Gastrocnemius medialis (tissue), 4 donors: Measurements from ENCODE around the gene DPCD. TPM values are rescaled to one million over a fixed set of nuclear protein-coding genes. Genes with fewer than 3 reads are reported as not detected.
A peak's percentile ranks its signal among the peaks of the same experiment; 100 is the strongest.
"Not testable (repeated sequence)": the region's sequence is repeated elsewhere in the genome, so short reads cannot be mapped to it uniquely, and the experiment has no call there.

Source experiments
- ATAC-seq, 2 donors: fragments of 150-250 bp; one replicate each; pipeline ENCODE4 v1.9.1; 2016
- DNase-seq, 2 donors: peaks; one replicate each; pipeline ENCODE4 v3.0.0-alpha.2; 2019
- H3K27ac ChIP-seq, 4 donors: fragments of 200-600 bp; sonication (generic); 1 replicate in 1 of 4; 2 replicates in 3 of 4; pipeline ENCODE4 v1.5.1; 2016 to 2018; ENCODE audit warnings: mild to moderate bottlenecking in 2 of 4, moderate library complexity in 1 of 4
- H3K27me3 ChIP-seq, 3 donors: fragments of 200-600 bp; sonication (generic) in 2 of 3; 1 replicate in 1 of 3; 2 replicates in 2 of 3; pipeline versions ENCODE4 v1.5.1 to v1.6.0; 2016 to 2019; ENCODE audit warnings: mild to moderate bottlenecking in 1 of 3, moderate library complexity in 1 of 3
- H3K36me3 ChIP-seq, 2 donors: fragments of 200-600 bp; sonication (generic) in 1 of 2; one replicate each; pipeline ENCODE4 v1.5.1; 2017 to 2018
- H3K4me1 ChIP-seq, 2 donors: fragments of 200-600 bp; sonication (generic) in 1 of 2; one replicate each; pipeline ENCODE4 v1.5.1; 2016 to 2017; ENCODE audit warnings: mild to moderate bottlenecking in 2 of 2
- H3K4me3 ChIP-seq, 4 donors: fragments of 200-600 bp; sonication (generic) in 3 of 4; 1 replicate in 1 of 4; 2 replicates in 3 of 4; pipeline ENCODE4 v1.5.1; 2016 to 2019; ENCODE audit warnings: mild to moderate bottlenecking in 2 of 4
- H3K9me3 ChIP-seq, 3 donors: fragments of 200-600 bp; sonication (generic) in 2 of 3; 1 replicate in 1 of 3; 2 replicates in 2 of 3; pipeline ENCODE4 v1.5.1; 2016 to 2019
- CTCF ChIP-seq, 5 experiments: fragments of 450-650 bp in 3 of 5; fragments of 200-600 bp in 2 of 5; sonication (generic) in 2 of 5; IDR thresholded peaks in 4 of 5; conservative IDR thresholded peaks in 1 of 5; 1 replicate in 4 of 5; 2 replicates in 1 of 5; pipeline ENCODE4 v1.5.1; 2016 to 2019; ENCODE audit warnings: antibody characterized with exemption in 5 of 5, mild to moderate bottlenecking in 3 of 5, moderate library complexity in 3 of 5
- POLR2A ChIP-seq, 2 donors: fragments of 450-650 bp; IDR thresholded peaks; one replicate each; pipeline ENCODE4 v1.6.1; 2017; ENCODE audit warnings: antibody characterized with exemption in 2 of 2, mild to moderate bottlenecking in 2 of 2, moderate library complexity in 2 of 2
- in situ Hi-C, 4 donors: fragments of 200-750 bp; cut with MboI; loops; one replicate each; pipeline versions ENCODE4 v1.15.0 to v1.8.0; 2017; ENCODE audit warnings: low sequenced_read_pairs in 4 of 4
- intact Hi-C: fragments of 100-400 bp; cut with DNase I; formaldehyde crosslinking; loops from one replicate; pipeline ENCODE4 v1.15.1; 2023; ENCODE audit warnings: low total_unique reads
- total RNA-seq, 4 donors: library from RNA; depleted of rRNA; stranded (reverse); fragments of >200 nt; gene quantifications; one replicate each; pipeline versions ENCODE4 v1.1.0 to v1.2.3, GENCODE V29; 2016

DPCD gene
- total RNA-seq, 4 donors from 2014 or later: 17.8 to 38.4 (median 22.9) TPM

GRCh38 chr10:101588879-101589278, 758 bp downstream of the DPCD start:
- DNase-seq (no peak), ATAC-seq (no peak)
- TF ChIP-seq CTCF (IDR thresholded peaks at IDR 0.05 in 4 of 5, conservative IDR thresholded peaks at IDR 0.05 in 1 of 5): no peak
- TF ChIP-seq POLR2A (IDR thresholded peaks at IDR 0.05): no peak
- Histone ChIP-seq H3K36me3 (peaks cover 0 to 13% of the 10 kb centered on the region in 2 donors), H3K4me1 (peaks cover 19% of the 10 kb centered on the region in 2 donors), H3K27me3 (no peaks in the 10 kb centered on the region), H3K4me3 (peak overlapping the region; percentile 65 to 95 (median 92)), H3K9me3 (no peaks in the 10 kb centered on the region), H3K27ac (no peak overlapping the region)
- intact Hi-C loops: loop anchor here (5.0 kb wide), 1 partner anchor 1808 kb away; the partner anchor contains the start of genes ATP5MK and PDCD11
- in situ Hi-C loops: no loop called here

GRCh38 chr10:101593331-101593730, 5.2 kb downstream of the DPCD start:
- H3K27me3 ChIP-seq, ATAC-seq, H3K36me3 ChIP-seq, DNase-seq, H3K27ac ChIP-seq, in situ Hi-C loops, H3K9me3 ChIP-seq, intact Hi-C loops, H3K4me3 ChIP-seq: not testable (repeated sequence)
- peaks cover 9 to 18% of the 10 kb centered on the region in 2 donors for H3K4me1 ChIP-seq

DNA sequence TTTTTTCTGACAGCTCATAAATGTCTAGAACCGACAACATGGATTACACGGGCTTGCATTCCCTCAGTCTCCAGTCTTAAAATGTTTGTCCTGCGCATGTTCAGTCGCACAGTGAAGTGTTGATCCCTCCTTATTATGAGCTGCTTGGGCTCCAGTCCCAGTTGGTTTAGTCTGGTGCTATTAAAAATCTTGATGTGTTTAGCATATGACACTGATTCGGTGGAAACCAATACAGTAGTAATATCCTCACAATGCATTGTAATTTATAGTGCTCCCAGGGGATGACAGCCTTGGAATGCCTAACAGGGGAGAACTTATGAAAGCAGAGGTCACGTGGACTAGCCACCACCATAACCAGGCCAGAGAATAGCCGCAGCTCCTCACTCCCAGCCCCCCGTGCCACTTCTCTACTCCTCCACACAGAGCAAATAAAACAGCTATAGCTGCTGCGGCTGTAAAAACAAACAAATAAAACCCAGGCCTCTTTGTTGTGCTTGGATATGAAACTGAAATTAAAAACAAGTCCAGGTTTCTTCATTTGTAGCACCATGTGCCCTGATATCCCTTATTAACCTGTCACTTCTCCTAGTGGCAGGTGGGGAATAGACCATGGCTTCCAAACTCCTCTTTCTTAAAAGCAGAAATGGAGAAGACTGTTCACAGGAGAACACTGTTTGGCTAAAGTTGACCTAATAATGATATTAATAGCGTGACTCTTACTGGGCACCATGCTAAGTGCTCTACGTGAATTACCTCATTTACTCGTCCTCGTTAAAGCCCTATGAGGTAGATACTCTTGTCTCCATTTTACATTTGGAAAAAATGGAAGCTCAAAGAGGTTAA, 7.7 kb downstream of the DPCD start:
- intact Hi-C loops: no loop called here
- TF ChIP-seq POLR2A (IDR thresholded peaks at IDR 0.05) (no peak), CTCF (IDR thresholded peaks at IDR 0.05 in 4 of 5, conservative IDR thresholded peaks at IDR 0.05 in 1 of 5) (no peak)
- Histone ChIP-seq H3K4me1 (peaks cover 0 to 11% of the 10 kb centered on the region in 2 donors), H3K27ac (peak overlapping the region; percentile 15 to 51 (median 28)), H3K4me3 (no peak overlapping the region), H3K27me3 (no peaks in the 10 kb centered on the region), H3K36me3 (no peaks in the 10 kb centered on the region), H3K9me3 (no peaks in the 10 kb centered on the region)
- peak; percentile 50 to 69 for ATAC-seq
- DNase-seq: no peak
- in situ Hi-C loops: no loop called here

DNA sequence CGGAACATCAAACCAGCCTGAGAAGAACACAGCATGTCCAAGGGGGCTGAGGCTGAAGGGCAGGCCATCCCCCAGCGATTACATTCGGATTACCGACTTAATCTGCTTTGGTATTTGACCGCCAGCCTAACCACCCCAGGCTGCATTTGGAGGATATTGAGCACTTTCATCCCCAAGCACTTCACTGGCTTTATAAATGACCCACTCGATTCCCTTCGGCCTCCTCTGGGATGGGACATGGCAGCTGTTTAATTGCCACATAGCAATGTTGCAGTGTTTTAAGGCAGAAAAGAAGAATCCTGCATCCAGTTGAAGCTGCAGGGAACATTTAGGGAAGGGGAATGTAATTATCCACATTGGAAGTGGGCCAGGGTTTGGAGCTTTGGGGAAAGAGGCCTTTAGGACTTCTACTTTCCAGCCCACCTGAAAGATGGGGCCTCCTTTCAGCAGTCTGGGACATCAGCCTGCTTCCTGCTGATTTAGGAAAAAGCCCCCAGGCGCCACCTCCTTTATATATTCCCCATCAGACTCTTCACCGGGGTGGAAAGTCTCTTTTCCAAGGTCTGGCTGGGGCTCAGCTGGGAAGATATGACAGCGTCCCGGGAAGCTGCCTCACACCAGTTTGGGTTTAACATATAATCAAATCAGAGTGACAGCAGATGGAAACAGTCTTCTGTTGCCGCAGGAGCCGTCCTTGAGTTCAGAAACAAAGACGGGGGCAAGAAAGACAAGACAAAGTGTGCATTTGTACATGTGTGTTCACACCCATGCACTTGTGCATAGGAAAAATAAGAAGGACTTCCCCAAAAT, 9.2 kb downstream of the DPCD start:
- intact Hi-C loops: no loop called here
- ATAC-seq (no peak), DNase-seq (no peak)
- no peaks in the 10 kb centered on the region for H3K9me3 ChIP-seq
- TF ChIP-seq POLR2A (IDR thresholded peaks at IDR 0.05) (no peak), CTCF (IDR thresholded peaks at IDR 0.05 in 4 of 5, conservative IDR thresholded peaks at IDR 0.05 in 1 of 5) (no peak)
- no peaks in the 10 kb centered on the region for H3K36me3 ChIP-seq
- no peaks in the 10 kb centered on the region for H3K27me3 ChIP-seq
- in situ Hi-C loops: no loop called here
- no peak overlapping the region for H3K4me3 ChIP-seq
- H3K27ac ChIP-seq: no peak overlapping the region
- H3K4me1 ChIP-seq: peaks cover 0 to 11% of the 10 kb centered on the region in 2 donors

GRCh38 chr10:101601541-101601940, 13.4 kb downstream of the DPCD start:
- Histone ChIP-seq H3K27ac (no peak overlapping the region), H3K4me3 (no peak overlapping the region), H3K36me3 (no peaks in the 10 kb centered on the region), H3K4me1 (no peaks in the 10 kb centered on the region), H3K27me3 (no peaks in the 10 kb centered on the region), H3K9me3 (no peaks in the 10 kb centered on the region)
- DNase-seq: no peak
- intact Hi-C loops (loop anchor here (10.0 kb wide), 1 partner anchor 93 kb away; the partner anchor contains the start of gene FBXW4), in situ Hi-C loops (loop anchor here in 2 of 4 donors (10.0 kb wide), 2 partner anchors 183 to 403 kb away; partner anchors contain the start of gene NPM3 (in 2 of the 2))
- no peak for ATAC-seq
- TF ChIP-seq POLR2A (IDR thresholded peaks at IDR 0.05): no peak
- no peak for TF ChIP-seq CTCF (IDR thresholded peaks at IDR 0.05 in 4 of 5, conservative IDR thresholded peaks at IDR 0.05 in 1 of 5)
